Thyroid gland (tissue), 4 donors: ENCODE measurements around the gene ADAMTS2. TPM values are rescaled to one million over a fixed set of nuclear protein-coding genes. Genes with fewer than 3 reads are reported as not detected.

Experiments
- DNase-seq, 2 donors: peaks; one replicate each; pipeline ENCODE4 v3.0.0-alpha.2; 2019
- H3K27ac ChIP-seq, 3 donors: fragments of 200-600 bp; sonication (generic); 1 replicate in 2 of 3; 2 replicates in 1 of 3; pipeline ENCODE4 v1.5.1; 2016 to 2019; ENCODE audit warnings: mild to moderate bottlenecking in 1 of 3, moderate library complexity in 1 of 3
- H3K27me3 ChIP-seq: fragments of 200-600 bp; sonication (generic); one replicate; pipeline ENCODE4 v1.5.1; 2019
- H3K36me3 ChIP-seq, 2 donors: fragments of 200-600 bp; sonication (generic); one replicate each; pipeline ENCODE4 v1.5.1; 2016 to 2019
- H3K4me1 ChIP-seq, 2 donors: fragments of 200-600 bp; sonication (generic); one replicate each; pipeline ENCODE4 v1.5.1; 2017 to 2019
- H3K4me3 ChIP-seq, 3 donors: fragments of 200-600 bp; sonication (generic); replicated peaks in 1 of 3; 1 replicate in 2 of 3; 2 replicates in 1 of 3; pipeline ENCODE4 v1.5.1; 2016; ENCODE audit warnings: mild to moderate bottlenecking in 1 of 3
- H3K9me3 ChIP-seq: fragments of 200-600 bp; sonication (generic); one replicate; pipeline ENCODE4 v1.5.1; 2017
- POLR2A ChIP-seq, 2 donors: fragments of 450-650 bp; IDR thresholded peaks; one replicate each; pipeline ENCODE4 v1.6.1; 2017; ENCODE audit warnings: antibody characterized with exemption in 2 of 2, mild to moderate bottlenecking in 2 of 2, moderate library complexity in 1 of 2
- WGBS, 2 donors: methylation state at CpG; one replicate each; pipeline ENCODE4 v1.1.5; 2017; 5-methylcytosine and 5-hydroxymethylcytosine counted together
- intact Hi-C: fragments of 100-400 bp; cut with DNase I; formaldehyde crosslinking; loops from one replicate; pipeline ENCODE4 v1.15.1; 2023
- total RNA-seq, 4 donors: library from RNA; depleted of rRNA; stranded (reverse); fragments of >200 nt; gene quantifications; one replicate each; pipeline ENCODE4 v1.2.3, GENCODE V29; 2016
- TF ChIP-seq, protein P1 (sequence below), 6 experiments: fragments of 200-600 bp in 3 of 6; fragments of 450-650 bp in 3 of 6; sonication (generic) in 3 of 6; IDR thresholded peaks; one replicate each; pipeline ENCODE4 v1.5.1; 2016 to 2019; ENCODE audit warnings: antibody characterized with exemption in 6 of 6, mild to moderate bottlenecking in 2 of 6, inconsistent platforms in 1 of 6, moderate library complexity in 1 of 6

Gene ADAMTS2
- total RNA-seq, 4 donors from 2014 or later = 3.5 to 16.2 (median 7.3) TPM

DNA sequence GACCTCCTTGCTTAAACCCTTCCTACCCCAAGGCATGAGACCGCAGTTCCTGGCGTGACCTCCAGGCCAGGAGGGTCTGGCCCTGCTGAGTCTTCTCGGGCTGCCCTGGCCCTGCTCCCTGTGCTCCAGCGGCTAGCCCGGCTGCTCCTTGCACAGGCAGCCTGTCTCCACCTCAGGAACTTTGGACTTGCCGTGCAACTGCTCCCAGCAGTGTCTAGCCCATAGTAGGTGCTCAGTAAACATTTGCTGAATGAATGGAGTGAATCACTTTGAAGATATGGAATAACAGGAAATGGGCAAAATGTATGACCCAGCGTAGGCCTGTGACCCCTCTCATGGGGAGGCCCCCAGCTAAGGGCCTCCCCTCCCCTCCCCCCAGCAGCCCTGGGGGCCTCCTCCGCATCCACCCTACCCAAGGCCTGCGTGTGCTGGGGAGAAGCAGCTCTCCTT, 158.0 kb downstream of the ADAMTS2 start:
- DNase-seq = no peak
- Histone ChIP-seq H3K4me3 (no peak overlapping the region), H3K27me3 (no peaks in the 10 kb centered on the region), H3K9me3 (no peaks in the 10 kb centered on the region), H3K36me3 (no peaks in the 10 kb centered on the region), H3K27ac (no peak overlapping the region), H3K4me1 (no peaks in the 10 kb centered on the region)
- 93 to 96% methylated on average over 8 to 9 of the region's 9 CpGs for WGBS, 2 donors
- TF ChIP-seq, protein P1, sequence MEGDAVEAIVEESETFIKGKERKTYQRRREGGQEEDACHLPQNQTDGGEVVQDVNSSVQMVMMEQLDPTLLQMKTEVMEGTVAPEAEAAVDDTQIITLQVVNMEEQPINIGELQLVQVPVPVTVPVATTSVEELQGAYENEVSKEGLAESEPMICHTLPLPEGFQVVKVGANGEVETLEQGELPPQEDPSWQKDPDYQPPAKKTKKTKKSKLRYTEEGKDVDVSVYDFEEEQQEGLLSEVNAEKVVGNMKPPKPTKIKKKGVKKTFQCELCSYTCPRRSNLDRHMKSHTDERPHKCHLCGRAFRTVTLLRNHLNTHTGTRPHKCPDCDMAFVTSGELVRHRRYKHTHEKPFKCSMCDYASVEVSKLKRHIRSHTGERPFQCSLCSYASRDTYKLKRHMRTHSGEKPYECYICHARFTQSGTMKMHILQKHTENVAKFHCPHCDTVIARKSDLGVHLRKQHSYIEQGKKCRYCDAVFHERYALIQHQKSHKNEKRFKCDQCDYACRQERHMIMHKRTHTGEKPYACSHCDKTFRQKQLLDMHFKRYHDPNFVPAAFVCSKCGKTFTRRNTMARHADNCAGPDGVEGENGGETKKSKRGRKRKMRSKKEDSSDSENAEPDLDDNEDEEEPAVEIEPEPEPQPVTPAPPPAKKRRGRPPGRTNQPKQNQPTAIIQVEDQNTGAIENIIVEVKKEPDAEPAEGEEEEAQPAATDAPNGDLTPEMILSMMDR (IDR thresholded peaks at IDR 0.05) = no peak
- TF ChIP-seq POLR2A (IDR thresholded peaks at IDR 0.05) = no peak
- intact Hi-C loops = no loop called here

DNA sequence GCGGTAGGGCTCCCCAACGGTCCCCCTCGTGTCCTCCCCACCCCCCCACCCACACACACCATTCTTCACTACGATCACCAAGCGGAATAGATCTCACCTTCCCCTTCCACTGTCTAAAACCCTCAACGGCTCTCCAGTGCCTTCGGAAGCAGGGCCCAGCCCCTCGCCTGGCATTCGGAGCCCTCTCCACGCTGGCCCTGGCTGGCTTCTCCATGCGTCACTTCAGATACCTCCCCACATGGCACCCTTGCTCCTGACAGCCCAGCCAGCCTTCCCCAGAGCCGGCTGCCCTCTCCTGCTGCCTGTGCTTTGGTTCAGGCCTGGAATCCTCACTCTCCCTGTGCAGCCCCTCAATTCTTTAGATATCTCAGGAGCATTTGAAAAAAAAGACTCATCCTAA, 158.5 kb downstream of the ADAMTS2 start:
- no peaks in the 10 kb centered on the region for H3K36me3 ChIP-seq
- H3K27me3 ChIP-seq = no peaks in the 10 kb centered on the region
- DNase-seq = no peak
- intact Hi-C loops = no loop called here
- 79 to 80% methylated on average over 12 of the region's 12 CpGs for WGBS, 2 donors
- no peaks in the 10 kb centered on the region for H3K9me3 ChIP-seq
- TF ChIP-seq, protein P1 (IDR thresholded peaks at IDR 0.05) = no peak
- TF ChIP-seq POLR2A (IDR thresholded peaks at IDR 0.05) = no peak
- no peak overlapping the region for H3K4me3 ChIP-seq
- H3K27ac ChIP-seq = no peak overlapping the region
- H3K4me1 ChIP-seq = no peaks in the 10 kb centered on the region

GRCh38 chr5:179185941-179186411, 159.3 kb downstream of the ADAMTS2 start:
- TF ChIP-seq, protein P1 (IDR thresholded peaks at IDR 0.05) = no peak
- TF ChIP-seq POLR2A (IDR thresholded peaks at IDR 0.05) = no peak
- WGBS, 2 donors = 92 to 95% methylated on average over 4 to 5 of the region's 8 CpGs
- no peaks in the 10 kb centered on the region for H3K27me3 ChIP-seq
- no peak for DNase-seq
- H3K4me1 ChIP-seq = no peaks in the 10 kb centered on the region
- intact Hi-C loops = no loop called here
- H3K4me3 ChIP-seq = no peak overlapping the region
- H3K27ac ChIP-seq = no peak overlapping the region
- no peaks in the 10 kb centered on the region for H3K36me3 ChIP-seq
- no peaks in the 10 kb centered on the region for H3K9me3 ChIP-seq

GRCh38 chr5:179185256-179185940, 159.9 kb downstream of the ADAMTS2 start:
- H3K4me1 ChIP-seq = no peaks in the 10 kb centered on the region
- no peaks in the 10 kb centered on the region for H3K9me3 ChIP-seq
- H3K27ac ChIP-seq = no peak overlapping the region
- TF ChIP-seq, protein P1 (IDR thresholded peaks at IDR 0.05) = no peak
- no peak for TF ChIP-seq POLR2A (IDR thresholded peaks at IDR 0.05)
- intact Hi-C loops = no loop called here
- 65 to 76% methylated on average over 8 to 16 of the region's 16 CpGs for WGBS, 2 donors
- DNase-seq = no peak
- no peak overlapping the region for H3K4me3 ChIP-seq
- no peaks in the 10 kb centered on the region for H3K27me3 ChIP-seq
- H3K36me3 ChIP-seq = no peaks in the 10 kb centered on the region

GRCh38 chr5:179184521-179185050, 160.7 kb downstream of the ADAMTS2 start:
- Histone ChIP-seq H3K4me1 (no peaks in the 10 kb centered on the region), H3K27ac (no peak overlapping the region), H3K27me3 (no peaks in the 10 kb centered on the region), H3K4me3 (no peak overlapping the region), H3K36me3 (no peaks in the 10 kb centered on the region), H3K9me3 (no peaks in the 10 kb centered on the region)
- TF ChIP-seq POLR2A (IDR thresholded peaks at IDR 0.05) = no peak
- TF ChIP-seq, protein P1 (IDR thresholded peaks at IDR 0.05) = no peak
- no peak for DNase-seq
- WGBS, 2 donors = 83 to 86% methylated on average over 10 to 11 of the region's 11 CpGs
- intact Hi-C loops = no loop called here
